Upper lobe of left lung (tissue), 4 donors: Measurements from ENCODE around the gene APBB2.

Experiments used
- EP300 ChIP-seq, 4 donors: sonication (generic); formaldehyde crosslinking; IDR thresholded peaks; one replicate each; pipeline ENCODE4 v1.5.1; 2017; ENCODE audit warnings: antibody characterized with exemption in 4 of 4, control low read depth in 2 of 4
- POLR2A ChIP-seq, 4 donors: fragments of 450-650 bp; IDR thresholded peaks; one replicate each; pipeline ENCODE4 v1.5.1; 2016 to 2017; ENCODE audit warnings: antibody characterized with exemption in 4 of 4, mild to moderate bottlenecking in 2 of 4
- TF ChIP-seq, protein P1 (sequence below), 6 experiments: fragments of 450-650 bp in 4 of 6; fragments of 200-600 bp in 2 of 6; sonication (generic) in 2 of 6; IDR thresholded peaks; one replicate each; pipeline ENCODE4 v1.5.1; 2016 to 2019; ENCODE audit warnings: antibody characterized with exemption in 6 of 6

- TF ChIP-seq, protein P1, sequence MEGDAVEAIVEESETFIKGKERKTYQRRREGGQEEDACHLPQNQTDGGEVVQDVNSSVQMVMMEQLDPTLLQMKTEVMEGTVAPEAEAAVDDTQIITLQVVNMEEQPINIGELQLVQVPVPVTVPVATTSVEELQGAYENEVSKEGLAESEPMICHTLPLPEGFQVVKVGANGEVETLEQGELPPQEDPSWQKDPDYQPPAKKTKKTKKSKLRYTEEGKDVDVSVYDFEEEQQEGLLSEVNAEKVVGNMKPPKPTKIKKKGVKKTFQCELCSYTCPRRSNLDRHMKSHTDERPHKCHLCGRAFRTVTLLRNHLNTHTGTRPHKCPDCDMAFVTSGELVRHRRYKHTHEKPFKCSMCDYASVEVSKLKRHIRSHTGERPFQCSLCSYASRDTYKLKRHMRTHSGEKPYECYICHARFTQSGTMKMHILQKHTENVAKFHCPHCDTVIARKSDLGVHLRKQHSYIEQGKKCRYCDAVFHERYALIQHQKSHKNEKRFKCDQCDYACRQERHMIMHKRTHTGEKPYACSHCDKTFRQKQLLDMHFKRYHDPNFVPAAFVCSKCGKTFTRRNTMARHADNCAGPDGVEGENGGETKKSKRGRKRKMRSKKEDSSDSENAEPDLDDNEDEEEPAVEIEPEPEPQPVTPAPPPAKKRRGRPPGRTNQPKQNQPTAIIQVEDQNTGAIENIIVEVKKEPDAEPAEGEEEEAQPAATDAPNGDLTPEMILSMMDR (IDR thresholded peaks at IDR 0.05) = no peak
- no peak for TF ChIP-seq EP300 (IDR thresholded peaks at IDR 0.05)
- TF ChIP-seq POLR2A (IDR thresholded peaks at IDR 0.05) = no peak
Observed at GRCh38 chr4:41236508-41236907, 22.2 kb upstream of the APBB2 start.
